Colonic mucosa (tissue), 4 donors: ENCODE measurements around the gene BRIP1. TPM values are rescaled to one million over a fixed set of nuclear protein-coding genes. Genes with fewer than 3 reads are reported as not detected.

Source experiments
- DNase-seq: peaks from one replicate; pipeline ENCODE4 v3.0.0-alpha.2; 2020
- H3K27ac ChIP-seq: fragments of 200-600 bp; one replicate; pipeline ENCODE4 v1.8.0; 2021
- H3K27me3 ChIP-seq: fragments of 200-600 bp; one replicate; pipeline ENCODE4 v1.8.0; 2021
- H3K36me3 ChIP-seq: fragments of 200-600 bp; one replicate; pipeline ENCODE4 v1.8.0; 2021
- H3K4me1 ChIP-seq: fragments of 200-600 bp; one replicate; pipeline ENCODE4 v1.8.0; 2021; ENCODE audit warnings: mild to moderate bottlenecking
- H3K4me3 ChIP-seq: fragments of 200-600 bp; one replicate; pipeline ENCODE4 v1.8.0; 2021
- H3K9ac ChIP-seq, 2 donors: one replicate each; pipeline ENCODE4 v1.7.0; 2013; ENCODE audit warnings: control low read depth in 2 of 2, low read depth in 2 of 2, low read length in 2 of 2
- H3K9me3 ChIP-seq: fragments of 200-600 bp; one replicate; pipeline ENCODE4 v1.8.0; 2021
- CTCF ChIP-seq: fragments of 200-600 bp; IDR thresholded peaks from one replicate; pipeline ENCODE4 v1.8.0; 2022; ENCODE audit warnings: antibody characterized with exemption, mild to moderate bottlenecking
- intact Hi-C: fragments of 100-400 bp; cut with DNase I; formaldehyde crosslinking; loops from one replicate; pipeline ENCODE4 v1.14.1; 2022
- total RNA-seq, 2 donors: library from RNA; stranded (reverse); fragmentation: NEBNext Ultra II Directional in 1 of 2; extraction: Animal tissue kit (Norgen Biotek cat#: 25700) in 1 of 2; gene quantifications; one replicate each; pipeline ENCODE4 v1.2.1, GENCODE V29; 2021
- donor health status: healthy.
- donor health status: DM: no; HTN: no; CAD: no.
- donor health status: DM: no; HTN: no; CAD: no.

BRIP1 gene
- total RNA-seq, 2 donors from 2014 or later = 3.3 to 10.1 TPM

GRCh38 chr17:61756561-61756960, 106.8 kb downstream of the BRIP1 start:
- Histone ChIP-seq H3K9ac (no peak overlapping the region), H3K27me3 (no peaks in the 10 kb centered on the region), H3K9me3 (no peaks in the 10 kb centered on the region), H3K27ac (no peak overlapping the region), H3K4me3 (no peak overlapping the region), H3K36me3 (no peaks in the 10 kb centered on the region), H3K4me1 (no peaks in the 10 kb centered on the region)
- no peak for DNase-seq
- no peak for TF ChIP-seq CTCF
- intact Hi-C loops = no loop called here

- no peaks in the 10 kb centered on the region for H3K36me3 ChIP-seq
- no peaks in the 10 kb centered on the region for H3K4me1 ChIP-seq
- no peaks in the 10 kb centered on the region for H3K27me3 ChIP-seq
- no peak for TF ChIP-seq CTCF
- H3K9ac ChIP-seq = no peak overlapping the region
- intact Hi-C loops = no loop called here
- no peak for DNase-seq
- no peak overlapping the region for H3K4me3 ChIP-seq
- H3K9me3 ChIP-seq = no peaks in the 10 kb centered on the region
- H3K27ac ChIP-seq = no peak overlapping the region
Measured at GRCh38 chr17:61755668-61756067, 107.7 kb downstream of the BRIP1 start.

- no peak overlapping the region for H3K4me3 ChIP-seq
- H3K27me3 ChIP-seq = no peaks in the 10 kb centered on the region
- H3K36me3 ChIP-seq = no peaks in the 10 kb centered on the region
- DNase-seq = no peak
- no peaks in the 10 kb centered on the region for H3K9me3 ChIP-seq
- intact Hi-C loops = no loop called here
- H3K27ac ChIP-seq = no peak overlapping the region
- no peaks in the 10 kb centered on the region for H3K4me1 ChIP-seq
- TF ChIP-seq CTCF = no peak
- H3K9ac ChIP-seq = no peak overlapping the region
Measured at GRCh38 chr17:61755078-61755477, 108.2 kb downstream of the BRIP1 start.

- Histone ChIP-seq H3K9me3 (no peaks in the 10 kb centered on the region), H3K27ac (no peak overlapping the region), H3K4me1 (no peaks in the 10 kb centered on the region), H3K36me3 (no peaks in the 10 kb centered on the region), H3K4me3 (no peak overlapping the region), H3K9ac (no peak overlapping the region), H3K27me3 (no peaks in the 10 kb centered on the region)
- intact Hi-C loops = no loop called here
- no peak for DNase-seq
- TF ChIP-seq CTCF = no peak
Measured at GRCh38 chr17:61754124-61754523, 109.2 kb downstream of the BRIP1 start.

- no peak for TF ChIP-seq CTCF
- no peaks in the 10 kb centered on the region for H3K36me3 ChIP-seq
- H3K27ac ChIP-seq = no peak overlapping the region
- no peaks in the 10 kb centered on the region for H3K4me1 ChIP-seq
- H3K9ac ChIP-seq = no peak overlapping the region
- no peaks in the 10 kb centered on the region for H3K9me3 ChIP-seq
- H3K4me3 ChIP-seq = no peak overlapping the region
- DNase-seq = no peak
- H3K27me3 ChIP-seq = no peaks in the 10 kb centered on the region
- intact Hi-C loops = no loop called here
Measured at GRCh38 chr17:61753696-61754095, 109.6 kb downstream of the BRIP1 start.

GRCh38 chr17:61750656-61751055, 112.7 kb downstream of the BRIP1 start:
- Histone ChIP-seq H3K4me3 (no peak overlapping the region), H3K9ac (no peak overlapping the region), H3K36me3 (no peaks in the 10 kb centered on the region), H3K4me1 (no peaks in the 10 kb centered on the region), H3K27ac (no peak overlapping the region), H3K9me3 (no peaks in the 10 kb centered on the region), H3K27me3 (no peaks in the 10 kb centered on the region)
- intact Hi-C loops = no loop called here
- no peak for TF ChIP-seq CTCF
- DNase-seq = no peak
